ENCODE results near the gene IRGC.

Gene IRGC

DNA sequence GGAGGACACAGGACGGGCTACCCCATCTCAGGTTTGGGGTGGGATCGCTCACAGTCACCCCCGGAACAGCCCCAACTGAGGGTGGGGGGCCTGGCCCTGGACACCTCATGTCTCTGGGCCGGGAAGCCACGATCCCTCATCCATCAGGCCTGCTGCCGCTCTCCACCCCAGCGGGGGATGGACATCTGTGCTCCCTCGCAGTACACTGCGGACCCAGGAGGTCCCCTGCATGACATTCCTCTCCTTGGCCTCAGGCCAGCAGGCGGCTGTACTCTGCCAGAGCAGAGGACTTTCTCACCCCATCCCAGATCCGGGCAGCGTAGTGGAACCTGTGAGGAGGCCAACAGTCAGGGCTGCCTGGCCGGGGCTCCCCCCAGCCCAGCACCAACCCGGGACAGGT lies 15.5 kb downstream of the IRGC start:
- TF ChIP-seq BACH2 (CRISPR knock-in tag; IDR thresholded peaks at IDR 0.05; ENCODE audit: borderline replicate concordance) (no peak), ISL1 (CRISPR knock-in tag; IDR thresholded peaks at IDR 0.05) (no peak), RARB (CRISPR knock-in tag; IDR thresholded peaks at IDR 0.05) (no peak), ZC3H10 (CRISPR knock-in tag; IDR thresholded peaks at IDR 0.05) (no peak), PPARA (CRISPR knock-in tag; IDR thresholded peaks at IDR 0.05; ENCODE audit: borderline replicate concordance) (no peak), ZNF565 (CRISPR knock-in tag; conservative IDR thresholded peaks at IDR 0.05; ENCODE audit: low read depth) (no peak), GLIS3 (CRISPR knock-in tag; IDR thresholded peaks at IDR 0.05) (no peak)
- TF ChIP-seq, protein P1, sequence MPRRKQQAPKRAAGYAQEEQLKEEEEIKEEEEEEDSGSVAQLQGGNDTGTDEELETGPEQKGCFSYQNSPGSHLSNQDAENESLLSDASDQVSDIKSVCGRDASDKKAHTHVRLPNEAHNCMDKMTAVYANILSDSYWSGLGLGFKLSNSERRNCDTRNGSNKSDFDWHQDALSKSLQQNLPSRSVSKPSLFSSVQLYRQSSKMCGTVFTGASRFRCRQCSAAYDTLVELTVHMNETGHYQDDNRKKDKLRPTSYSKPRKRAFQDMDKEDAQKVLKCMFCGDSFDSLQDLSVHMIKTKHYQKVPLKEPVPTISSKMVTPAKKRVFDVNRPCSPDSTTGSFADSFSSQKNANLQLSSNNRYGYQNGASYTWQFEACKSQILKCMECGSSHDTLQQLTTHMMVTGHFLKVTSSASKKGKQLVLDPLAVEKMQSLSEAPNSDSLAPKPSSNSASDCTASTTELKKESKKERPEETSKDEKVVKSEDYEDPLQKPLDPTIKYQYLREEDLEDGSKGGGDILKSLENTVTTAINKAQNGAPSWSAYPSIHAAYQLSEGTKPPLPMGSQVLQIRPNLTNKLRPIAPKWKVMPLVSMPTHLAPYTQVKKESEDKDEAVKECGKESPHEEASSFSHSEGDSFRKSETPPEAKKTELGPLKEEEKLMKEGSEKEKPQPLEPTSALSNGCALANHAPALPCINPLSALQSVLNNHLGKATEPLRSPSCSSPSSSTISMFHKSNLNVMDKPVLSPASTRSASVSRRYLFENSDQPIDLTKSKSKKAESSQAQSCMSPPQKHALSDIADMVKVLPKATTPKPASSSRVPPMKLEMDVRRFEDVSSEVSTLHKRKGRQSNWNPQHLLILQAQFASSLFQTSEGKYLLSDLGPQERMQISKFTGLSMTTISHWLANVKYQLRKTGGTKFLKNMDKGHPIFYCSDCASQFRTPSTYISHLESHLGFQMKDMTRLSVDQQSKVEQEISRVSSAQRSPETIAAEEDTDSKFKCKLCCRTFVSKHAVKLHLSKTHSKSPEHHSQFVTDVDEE (CRISPR knock-in tag; IDR thresholded peaks at IDR 0.05), result no peak
- no peak for ATAC-seq

DNA sequence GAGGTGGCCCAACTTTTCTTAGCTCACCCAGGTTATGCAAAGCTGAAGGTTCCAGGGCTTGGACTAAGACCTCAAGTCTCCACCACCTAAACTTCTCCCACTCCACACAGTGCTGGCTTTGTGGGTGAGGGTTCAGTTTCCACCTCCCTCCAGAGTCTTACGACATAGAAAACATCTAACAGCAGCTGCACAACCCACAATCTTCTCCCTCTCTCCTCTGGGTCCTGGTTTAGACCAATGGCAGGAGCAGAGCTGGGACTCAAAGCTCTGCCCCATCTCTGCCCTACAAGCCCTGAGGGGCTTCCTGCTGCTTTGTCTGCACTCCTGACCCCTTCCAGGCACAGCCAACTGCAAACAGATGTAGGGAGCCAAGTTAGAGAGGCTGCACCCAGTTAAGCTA lies 16.0 kb downstream of the IRGC start:
- TF ChIP-seq ZFP30 (CRISPR knock-in tag; IDR thresholded peaks at IDR 0.05), result no peak
- TF ChIP-seq CSDC2 (CRISPR knock-in tag; IDR thresholded peaks at IDR 0.05), result no peak
- TF ChIP-seq, protein P2, sequence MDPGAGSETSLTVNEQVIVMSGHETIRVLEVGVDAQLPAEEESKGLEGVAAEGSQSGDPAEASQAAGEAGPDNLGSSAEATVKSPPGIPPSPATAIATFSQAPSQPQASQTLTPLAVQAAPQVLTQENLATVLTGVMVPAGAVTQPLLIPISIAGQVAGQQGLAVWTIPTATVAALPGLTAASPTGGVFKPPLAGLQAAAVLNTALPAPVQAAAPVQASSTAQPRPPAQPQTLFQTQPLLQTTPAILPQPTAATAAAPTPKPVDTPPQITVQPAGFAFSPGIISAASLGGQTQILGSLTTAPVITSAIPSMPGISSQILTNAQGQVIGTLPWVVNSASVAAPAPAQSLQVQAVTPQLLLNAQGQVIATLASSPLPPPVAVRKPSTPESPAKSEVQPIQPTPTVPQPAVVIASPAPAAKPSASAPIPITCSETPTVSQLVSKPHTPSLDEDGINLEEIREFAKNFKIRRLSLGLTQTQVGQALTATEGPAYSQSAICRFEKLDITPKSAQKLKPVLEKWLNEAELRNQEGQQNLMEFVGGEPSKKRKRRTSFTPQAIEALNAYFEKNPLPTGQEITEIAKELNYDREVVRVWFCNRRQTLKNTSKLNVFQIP (CRISPR knock-in tag; IDR thresholded peaks at IDR 0.05; ENCODE audit: borderline replicate concordance, low read depth), result no peak
- TF ChIP-seq ARNTL (CRISPR knock-in tag; IDR thresholded peaks at IDR 0.05; ENCODE audit: borderline replicate concordance, low read depth), result no peak
- TF ChIP-seq, protein P3, sequence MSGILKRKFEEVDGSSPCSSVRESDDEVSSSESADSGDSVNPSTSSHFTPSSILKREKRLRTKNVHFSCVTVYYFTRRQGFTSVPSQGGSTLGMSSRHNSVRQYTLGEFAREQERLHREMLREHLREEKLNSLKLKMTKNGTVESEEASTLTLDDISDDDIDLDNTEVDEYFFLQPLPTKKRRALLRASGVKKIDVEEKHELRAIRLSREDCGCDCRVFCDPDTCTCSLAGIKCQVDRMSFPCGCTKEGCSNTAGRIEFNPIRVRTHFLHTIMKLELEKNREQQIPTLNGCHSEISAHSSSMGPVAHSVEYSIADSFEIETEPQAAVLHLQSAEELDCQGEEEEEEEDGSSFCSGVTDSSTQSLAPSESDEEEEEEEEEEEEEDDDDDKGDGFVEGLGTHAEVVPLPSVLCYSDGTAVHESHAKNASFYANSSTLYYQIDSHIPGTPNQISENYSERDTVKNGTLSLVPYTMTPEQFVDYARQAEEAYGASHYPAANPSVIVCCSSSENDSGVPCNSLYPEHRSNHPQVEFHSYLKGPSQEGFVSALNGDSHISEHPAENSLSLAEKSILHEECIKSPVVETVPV (CRISPR knock-in tag; IDR thresholded peaks at IDR 0.05), result no peak
- ATAC-seq, result no peak

DNA sequence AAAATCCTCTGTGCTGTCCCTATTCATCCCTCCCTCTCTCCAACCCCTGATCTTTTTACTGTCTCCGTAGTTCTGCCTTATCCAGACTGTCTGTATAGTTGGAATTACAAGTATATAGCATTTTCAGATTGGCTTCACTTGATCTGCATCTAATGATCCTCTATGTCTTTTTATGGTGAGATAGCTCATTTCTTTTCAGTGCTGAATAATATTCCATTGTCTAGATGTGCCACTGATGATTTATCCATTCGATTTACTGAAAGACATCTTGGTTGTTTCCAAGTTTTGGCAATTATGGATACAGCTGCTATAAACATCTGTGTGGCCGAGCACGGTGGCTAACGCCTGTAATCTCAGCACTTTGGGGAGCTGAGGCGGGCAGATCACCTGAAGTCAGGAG lies 19.1 kb downstream of the IRGC start:
- ATAC-seq, result no peak
- TF ChIP-seq ZFP30 (CRISPR knock-in tag; IDR thresholded peaks at IDR 0.05), result no peak
- TF ChIP-seq TOX (CRISPR knock-in tag; IDR thresholded peaks at IDR 0.05; ENCODE audit: borderline replicate concordance), result no peak
- no peak for TF ChIP-seq ZFP3 (CRISPR knock-in tag; IDR thresholded peaks at IDR 0.05)
- TF ChIP-seq, protein P4, sequence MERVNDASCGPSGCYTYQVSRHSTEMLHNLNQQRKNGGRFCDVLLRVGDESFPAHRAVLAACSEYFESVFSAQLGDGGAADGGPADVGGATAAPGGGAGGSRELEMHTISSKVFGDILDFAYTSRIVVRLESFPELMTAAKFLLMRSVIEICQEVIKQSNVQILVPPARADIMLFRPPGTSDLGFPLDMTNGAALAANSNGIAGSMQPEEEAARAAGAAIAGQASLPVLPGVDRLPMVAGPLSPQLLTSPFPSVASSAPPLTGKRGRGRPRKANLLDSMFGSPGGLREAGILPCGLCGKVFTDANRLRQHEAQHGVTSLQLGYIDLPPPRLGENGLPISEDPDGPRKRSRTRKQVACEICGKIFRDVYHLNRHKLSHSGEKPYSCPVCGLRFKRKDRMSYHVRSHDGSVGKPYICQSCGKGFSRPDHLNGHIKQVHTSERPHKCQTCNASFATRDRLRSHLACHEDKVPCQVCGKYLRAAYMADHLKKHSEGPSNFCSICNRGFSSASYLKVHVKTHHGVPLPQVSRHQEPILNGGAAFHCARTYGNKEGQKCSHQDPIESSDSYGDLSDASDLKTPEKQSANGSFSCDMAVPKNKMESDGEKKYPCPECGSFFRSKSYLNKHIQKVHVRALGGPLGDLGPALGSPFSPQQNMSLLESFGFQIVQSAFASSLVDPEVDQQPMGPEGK (CRISPR knock-in tag; IDR thresholded peaks at IDR 0.05; ENCODE audit: borderline replicate concordance), result no peak
- no peak for TF ChIP-seq ARNTL (CRISPR knock-in tag; IDR thresholded peaks at IDR 0.05; ENCODE audit: borderline replicate concordance, low read depth)
- TF ChIP-seq, protein P5, sequence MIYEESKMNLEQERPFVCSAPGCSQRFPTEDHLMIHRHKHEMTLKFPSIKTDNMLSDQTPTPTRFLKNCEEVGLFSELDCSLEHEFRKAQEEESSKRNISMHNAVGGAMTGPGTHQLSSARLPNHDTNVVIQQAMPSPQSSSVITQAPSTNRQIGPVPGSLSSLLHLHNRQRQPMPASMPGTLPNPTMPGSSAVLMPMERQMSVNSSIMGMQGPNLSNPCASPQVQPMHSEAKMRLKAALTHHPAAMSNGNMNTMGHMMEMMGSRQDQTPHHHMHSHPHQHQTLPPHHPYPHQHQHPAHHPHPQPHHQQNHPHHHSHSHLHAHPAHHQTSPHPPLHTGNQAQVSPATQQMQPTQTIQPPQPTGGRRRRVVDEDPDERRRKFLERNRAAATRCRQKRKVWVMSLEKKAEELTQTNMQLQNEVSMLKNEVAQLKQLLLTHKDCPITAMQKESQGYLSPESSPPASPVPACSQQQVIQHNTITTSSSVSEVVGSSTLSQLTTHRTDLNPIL (CRISPR knock-in tag; IDR thresholded peaks at IDR 0.05; ENCODE audit: low read depth), result no peak
- TF ChIP-seq CSDC2 (CRISPR knock-in tag; IDR thresholded peaks at IDR 0.05), result no peak
- no peak for TF ChIP-seq BACH2 (CRISPR knock-in tag; IDR thresholded peaks at IDR 0.05; ENCODE audit: borderline replicate concordance)
- TF ChIP-seq, protein P2 (CRISPR knock-in tag; IDR thresholded peaks at IDR 0.05; ENCODE audit: borderline replicate concordance, low read depth), result no peak
